Left colon (tissue), 2 donors: ENCODE data around the gene VSTM5. TPM values are rescaled to one million over a fixed set of nuclear protein-coding genes. Genes with fewer than 3 reads are reported as not detected.

Experiments used
- total RNA-seq, 2 donors: library from RNA; stranded (reverse); fragmentation: NEBNext Ultra II Directional; extraction: Animal tissue kit (Norgen Biotek cat#: 25700); gene quantifications; one replicate each; pipeline ENCODE4 v1.2.1, GENCODE V29; 2021
- donor health status: DM: no; HTN: no; CAD: no.
- donor health status: DM: yes; HTN: yes; CAD: no.

VSTM5 gene
- total RNA-seq, 2 donors from 2014 or later = 1.1 to 2.5 TPM

Other genes starting within 250 kb of the VSTM5 start
- gene CEP295, start 188.9 kb downstream of the VSTM5 start, total RNA-seq = 1 to 10 TPM; 7.2 to 8.2 TPM
- 10 to 100 TPM; 71.5 to 80.6 TPM for gene TAF1D, start 109.1 kb downstream of the VSTM5 start, total RNA-seq
- gene C11orf54, start 108.9 kb downstream of the VSTM5 start, total RNA-seq = 10 to 100 TPM; 52.7 to 61.4 TPM
- gene MED17, start 66.3 kb downstream of the VSTM5 start, total RNA-seq = 10 to 100 TPM; 22.6 to 25.6 TPM
- not detected for gene HEPHL1, start 170.7 kb upstream of the VSTM5 start, total RNA-seq